ENCODE data around the gene A1CF.
"Not testable (repeated sequence)": the region's sequence is repeated elsewhere in the genome, so short reads cannot be mapped to it uniquely, and the experiment has no call there.

A1CF gene

DNA sequence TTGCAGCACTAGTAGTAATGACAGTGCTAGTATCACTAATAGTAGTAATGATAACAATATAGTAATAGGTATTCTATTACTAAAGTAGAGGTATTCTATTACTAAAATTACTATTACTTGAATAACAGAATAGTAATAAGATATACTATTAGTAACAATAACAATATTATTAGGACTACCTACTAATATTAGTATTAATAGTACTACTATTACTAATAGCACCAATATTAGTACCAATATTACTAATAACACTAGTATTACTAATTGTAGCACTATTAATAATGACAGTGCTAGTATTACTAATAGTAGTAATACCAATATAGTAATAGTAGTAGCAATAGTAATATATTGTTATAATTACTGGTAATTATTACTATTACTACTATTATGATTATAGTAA lies 24.1 kb downstream of the A1CF start:
- no peak for DNase-seq

DNA sequence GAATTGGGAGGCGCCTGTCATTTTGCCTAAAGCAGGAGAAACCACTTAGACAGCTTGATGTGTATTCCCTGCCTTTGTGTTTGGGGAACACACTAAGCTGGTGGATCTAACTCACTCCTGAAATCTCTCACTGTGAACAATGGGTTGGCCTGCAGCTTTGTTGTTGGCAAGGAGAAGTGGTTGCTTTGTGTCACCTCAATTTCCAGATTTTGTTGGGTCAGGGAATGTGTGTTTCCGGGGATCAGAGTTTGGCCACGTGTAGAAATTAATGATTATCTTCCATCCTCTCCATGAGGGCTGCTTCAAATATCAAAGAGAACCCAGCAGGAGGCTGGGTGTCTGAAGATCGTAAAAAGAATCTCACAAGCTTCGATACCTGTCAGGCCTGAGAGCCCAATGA lies 27.8 kb downstream of the A1CF start:
- no peak for DNase-seq

DNA sequence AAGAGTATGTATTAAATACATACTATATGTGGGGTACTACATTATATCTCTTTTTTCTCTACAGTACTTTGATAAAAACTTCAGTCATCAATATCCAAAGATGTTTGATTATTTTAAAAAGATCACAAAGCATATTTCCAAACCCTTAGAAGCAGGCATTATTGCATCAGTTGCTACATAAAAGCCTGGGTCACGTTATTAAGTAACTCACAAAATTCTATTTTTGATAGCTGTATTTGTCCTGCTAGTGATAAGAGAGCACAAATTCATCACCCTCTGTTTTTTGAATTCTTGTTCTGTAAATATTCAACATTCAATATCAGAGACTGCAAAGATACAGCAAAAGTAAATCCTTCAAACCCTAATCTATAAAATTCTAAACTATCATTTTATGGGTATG lies 30.0 kb downstream of the A1CF start:
- DNase-seq = no peak

DNA sequence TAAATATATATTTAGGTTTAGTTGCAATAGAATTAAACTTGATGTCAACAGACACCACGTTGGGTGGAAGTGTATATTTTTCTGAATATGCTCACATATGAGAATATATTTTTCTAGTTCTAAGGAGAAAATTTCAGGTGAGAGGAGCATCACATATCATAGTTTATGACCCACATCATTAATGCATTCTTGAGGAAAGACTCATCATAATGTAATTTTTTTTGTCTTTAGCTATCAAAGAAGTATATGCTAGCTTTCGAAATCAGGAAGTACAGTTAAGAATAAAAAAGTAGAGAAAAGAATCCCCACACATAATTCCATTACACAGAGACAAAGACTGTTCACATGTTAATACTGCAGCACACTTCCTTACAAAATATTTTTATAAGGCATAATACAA lies 30.4 kb downstream of the A1CF start:
- no peak for DNase-seq

DNA sequence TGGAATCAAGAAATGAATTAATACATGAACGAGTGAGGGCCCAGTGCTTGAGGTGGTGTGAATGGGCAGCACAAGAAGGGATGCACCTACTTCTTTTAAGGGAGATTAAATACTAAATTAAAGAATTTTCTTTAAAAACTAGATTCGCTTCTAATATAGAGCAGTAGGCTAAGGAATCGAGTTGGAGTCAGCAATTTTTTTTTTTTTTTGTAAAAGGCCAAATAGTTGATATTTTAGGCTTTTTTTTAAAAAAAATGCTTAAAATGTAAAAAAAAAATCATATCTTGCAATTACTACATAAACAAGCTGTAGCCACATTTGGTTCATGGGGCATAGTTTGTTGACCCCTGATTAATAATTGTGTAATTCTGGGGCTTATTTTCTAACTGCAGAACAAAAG lies 31.9 kb downstream of the A1CF start:
- DNase-seq = no peak

DNA sequence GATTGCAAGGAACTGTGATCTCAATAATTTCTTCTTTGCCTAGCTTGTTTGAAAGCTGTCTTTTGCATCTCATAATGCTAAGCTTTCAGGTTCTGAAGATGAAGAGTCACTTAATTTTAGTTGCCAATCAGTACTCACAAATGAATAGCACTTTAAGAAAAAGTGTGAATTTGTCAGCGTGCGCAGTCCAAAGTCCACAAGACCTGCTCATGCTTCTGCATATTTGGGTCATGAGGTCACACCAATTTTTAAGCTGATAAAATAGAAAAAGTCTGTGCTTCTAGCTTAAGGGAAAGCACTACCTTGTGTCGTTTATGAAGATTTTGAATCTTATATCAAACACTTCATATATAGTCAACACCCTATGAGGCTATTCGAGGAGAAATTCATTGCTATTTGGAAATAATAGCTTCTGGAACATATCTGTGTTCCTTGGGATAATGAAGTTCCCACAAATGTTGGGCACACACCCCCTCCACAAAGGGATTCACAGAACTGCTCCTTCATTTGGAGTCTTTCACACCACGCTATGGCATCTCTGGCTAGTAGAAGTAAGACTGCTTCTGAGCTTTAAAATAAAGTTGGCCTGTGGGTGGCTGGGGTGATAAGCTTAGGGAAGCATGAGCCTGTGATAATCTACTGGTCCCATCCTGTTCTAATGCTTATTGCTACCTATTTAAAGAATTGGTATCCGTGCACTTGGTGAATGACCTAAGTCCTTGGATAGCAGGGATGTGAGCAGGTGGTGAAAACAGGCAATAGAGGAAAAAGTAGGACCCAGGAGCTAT lies 33.3 kb downstream of the A1CF start:
- DNase-seq = no peak

DNA sequence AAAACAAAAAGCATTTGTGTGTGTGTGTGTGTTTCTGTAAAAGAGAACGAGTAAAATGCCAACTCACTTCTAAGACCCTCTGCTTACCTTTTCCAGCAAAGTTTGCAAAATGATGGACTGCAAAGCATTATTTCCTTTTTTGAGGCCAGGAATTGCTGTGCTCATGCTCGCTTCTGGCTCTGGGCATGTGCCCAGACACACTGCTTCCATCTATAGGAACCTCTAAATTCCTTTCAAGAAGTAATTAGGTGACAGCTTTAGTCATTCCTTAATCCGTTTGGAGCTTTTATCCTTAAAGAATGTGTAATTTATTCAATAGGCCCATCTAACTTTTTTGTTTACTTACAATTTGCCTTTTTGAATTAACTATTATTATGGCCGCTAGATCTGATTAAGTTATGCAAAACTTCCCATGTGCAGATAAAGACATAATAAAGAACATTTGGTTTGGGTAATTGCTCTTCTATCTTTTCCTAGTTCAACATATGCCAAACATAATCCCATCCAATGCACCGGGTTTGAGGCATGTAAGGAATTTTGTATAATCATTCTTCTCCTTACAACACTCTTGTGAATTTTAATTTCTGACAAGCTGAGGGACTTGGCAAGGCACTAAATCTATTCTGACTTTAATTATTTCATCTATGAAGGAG lies 34.7 kb downstream of the A1CF start:
- DNase-seq = no peak

DNA sequence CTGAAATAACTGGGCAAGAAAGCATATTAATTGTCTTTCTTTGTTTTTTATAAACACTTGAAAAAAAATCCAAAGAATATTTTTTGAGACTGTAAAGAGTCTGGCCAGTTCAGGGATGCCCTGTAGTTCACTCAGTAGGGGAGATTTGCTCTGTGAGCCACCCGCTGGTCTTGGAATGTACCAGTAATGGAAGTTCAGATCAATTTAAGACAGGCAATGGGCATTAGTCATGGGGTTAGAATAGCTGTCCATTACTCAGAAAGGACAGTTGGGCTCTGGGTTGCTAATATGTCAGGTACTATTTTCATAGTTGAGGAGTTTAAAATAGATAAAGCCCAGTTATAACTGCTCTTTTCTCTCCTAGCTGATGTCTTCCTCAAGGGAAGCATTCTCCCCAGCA lies 38.7 kb downstream of the A1CF start:
- no peak for DNase-seq

DNA sequence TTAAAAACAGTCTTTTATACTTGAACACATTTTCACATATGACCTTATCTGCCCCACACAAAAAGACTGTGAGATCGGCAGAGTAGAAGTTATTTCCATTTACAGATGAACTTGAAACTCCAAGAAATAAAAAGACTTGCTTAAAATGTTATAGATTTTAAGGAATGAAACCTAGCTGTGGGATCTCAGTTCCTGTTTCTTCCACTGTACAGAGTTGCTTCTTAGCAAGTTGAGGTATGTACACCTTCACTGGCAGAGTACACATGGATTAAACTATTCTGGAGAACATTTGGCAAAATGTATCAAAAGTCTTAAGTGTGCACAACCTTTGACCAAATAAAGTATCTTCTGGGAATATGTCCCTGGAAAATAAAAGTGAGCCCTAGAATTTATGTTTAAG lies 48.3 kb downstream of the A1CF start:
- DNase-seq = no peak

DNA sequence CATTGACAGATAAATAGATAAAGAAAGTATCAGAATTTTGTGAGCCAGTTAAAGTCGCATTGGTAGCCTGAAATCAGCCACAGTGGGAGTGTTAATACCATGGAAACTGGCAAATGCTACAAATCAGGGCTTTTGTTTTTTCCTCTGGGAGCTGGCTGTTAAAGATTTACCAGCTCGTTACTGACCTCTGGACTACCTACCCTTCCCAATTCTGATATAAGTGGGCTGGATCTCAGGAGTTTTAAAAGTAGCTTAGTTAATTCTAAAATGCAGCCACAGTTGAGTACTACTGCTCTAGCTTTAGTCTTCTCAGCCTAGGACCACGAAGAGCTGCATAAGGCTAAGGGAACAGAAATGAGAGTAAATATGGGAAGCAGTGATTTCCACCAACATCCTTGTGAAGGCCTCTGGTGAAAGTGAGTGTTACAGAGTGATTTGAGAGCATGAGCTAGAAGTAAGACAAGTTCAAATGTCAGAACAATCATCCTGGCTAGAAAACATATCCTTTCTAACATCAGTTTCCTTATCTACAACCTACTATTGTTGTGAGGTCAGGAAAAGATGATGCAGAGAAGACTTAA lies 53.2 kb downstream of the A1CF start:
- DNase-seq = no peak

DNA sequence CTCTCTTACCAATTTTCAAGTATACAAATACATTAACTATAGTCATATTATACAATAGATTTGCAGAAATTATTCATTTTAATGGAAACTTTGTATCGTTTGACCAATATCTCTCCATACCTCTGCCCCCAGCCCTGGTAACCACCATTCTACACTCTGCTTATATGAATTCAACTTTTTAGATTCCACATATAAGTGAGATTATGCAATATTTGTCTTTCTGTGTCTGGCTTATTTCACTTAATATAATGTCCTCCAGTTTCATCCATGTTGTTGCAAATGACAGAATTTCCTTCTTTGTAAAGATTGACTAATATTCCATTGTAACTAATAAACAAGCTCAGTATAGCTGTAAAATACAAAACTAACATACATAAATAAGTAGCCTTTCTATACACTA lies 55.4 kb downstream of the A1CF start:
- no peak for DNase-seq

DNA sequence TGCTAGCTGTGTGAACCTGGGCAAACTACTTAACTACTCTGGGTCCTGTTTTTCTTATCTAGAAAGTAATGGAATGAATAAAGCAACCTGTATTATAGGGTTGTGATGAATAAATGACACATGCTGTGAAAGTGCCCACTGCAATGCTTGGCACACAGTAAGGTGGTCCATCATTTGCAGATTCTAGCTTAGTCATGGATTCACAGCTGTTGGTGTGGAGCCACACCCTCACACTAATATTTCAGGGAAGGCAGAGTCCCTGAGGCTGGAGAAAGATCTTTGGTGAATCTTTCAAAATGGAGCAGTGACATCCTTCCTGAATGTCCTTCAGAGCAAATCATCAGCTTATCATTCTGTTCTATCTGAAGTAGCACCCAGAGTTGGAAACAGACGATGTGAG lies 60.6 kb downstream of the A1CF start:
- no peak for DNase-seq

DNA sequence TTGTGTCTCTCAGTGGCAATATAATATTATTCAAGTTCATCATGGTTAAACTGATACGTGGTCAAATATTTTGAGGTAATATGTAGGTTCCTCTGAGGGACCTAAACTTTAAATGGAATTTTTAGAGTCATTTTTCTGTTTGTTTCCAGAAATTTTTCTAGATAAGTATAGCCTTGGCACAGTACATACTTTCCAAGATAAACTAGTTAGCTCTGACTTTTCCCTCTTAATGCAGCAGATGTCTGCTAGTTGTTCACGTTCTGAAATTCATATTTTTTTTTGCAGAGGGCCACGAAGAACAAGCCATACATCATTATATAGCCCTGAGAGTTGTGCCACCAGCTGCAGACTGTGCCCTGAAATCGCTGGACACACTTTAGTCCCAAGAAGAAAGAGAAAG lies 61.6 kb downstream of the A1CF start:
- DNase-seq = no peak

DNA sequence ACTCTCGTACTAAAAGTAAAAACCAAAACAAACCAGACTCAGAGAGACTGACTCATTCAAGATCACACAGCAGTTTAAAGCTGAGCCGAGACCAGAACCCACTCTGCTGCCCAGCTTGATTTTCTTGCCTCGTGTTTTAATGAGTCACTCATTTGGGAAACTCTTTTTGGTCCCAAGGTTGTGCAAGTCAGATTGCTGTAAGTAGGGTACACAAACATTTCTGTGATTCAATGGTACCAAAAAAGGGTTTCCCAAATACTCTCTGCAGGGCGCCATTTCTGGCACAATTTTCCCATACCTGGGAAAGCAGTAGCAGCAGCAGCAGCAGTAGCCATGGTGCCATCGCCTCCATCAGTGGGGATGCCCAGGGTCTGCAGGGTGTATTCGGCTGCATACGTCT lies 75.8 kb downstream of the A1CF start:
- no peak for DNase-seq

DNA sequence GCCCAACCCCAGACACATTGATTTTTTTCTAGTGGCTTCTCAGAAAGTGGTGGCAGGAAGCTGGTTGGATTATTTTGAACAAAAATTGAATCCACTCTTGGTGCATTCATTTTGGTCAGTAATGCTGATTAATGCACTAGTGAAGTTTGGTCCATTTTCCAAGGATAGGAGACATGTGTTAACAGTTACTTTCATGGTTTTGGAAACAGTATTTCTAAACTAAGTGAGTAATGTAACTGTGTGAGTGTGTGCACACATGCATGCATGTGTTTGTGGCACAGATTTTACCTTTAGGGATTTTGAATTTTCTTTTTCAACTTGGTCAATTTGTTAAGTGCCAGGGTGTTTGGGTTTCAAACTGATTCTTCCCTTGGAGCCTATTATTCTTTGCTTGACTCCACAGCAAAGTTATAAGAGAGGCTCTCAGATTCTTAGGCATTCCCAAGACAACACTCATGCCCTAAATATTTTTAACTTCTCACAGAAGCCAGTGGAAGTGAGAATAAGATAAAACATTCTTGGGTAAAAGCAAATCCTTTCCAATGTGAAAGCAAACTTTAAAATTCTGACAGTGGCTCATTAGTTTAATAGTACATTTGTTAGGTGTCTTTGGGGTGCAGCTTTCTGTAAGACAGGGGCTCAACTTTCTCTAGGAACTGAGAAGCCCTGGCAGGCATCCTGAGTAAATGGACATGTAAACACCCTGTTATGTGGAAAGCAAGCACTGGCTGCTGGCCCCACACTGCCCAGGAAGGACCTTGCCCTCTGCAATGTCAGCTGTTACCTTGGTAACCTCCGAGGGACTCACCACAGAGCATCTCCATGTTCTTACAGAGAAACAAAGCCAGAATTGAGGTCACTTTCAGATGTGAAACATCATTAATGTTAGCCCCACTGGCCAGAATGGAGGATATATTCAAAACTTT lies 77.3 kb downstream of the A1CF start:
- DNase-seq = no peak

DNA sequence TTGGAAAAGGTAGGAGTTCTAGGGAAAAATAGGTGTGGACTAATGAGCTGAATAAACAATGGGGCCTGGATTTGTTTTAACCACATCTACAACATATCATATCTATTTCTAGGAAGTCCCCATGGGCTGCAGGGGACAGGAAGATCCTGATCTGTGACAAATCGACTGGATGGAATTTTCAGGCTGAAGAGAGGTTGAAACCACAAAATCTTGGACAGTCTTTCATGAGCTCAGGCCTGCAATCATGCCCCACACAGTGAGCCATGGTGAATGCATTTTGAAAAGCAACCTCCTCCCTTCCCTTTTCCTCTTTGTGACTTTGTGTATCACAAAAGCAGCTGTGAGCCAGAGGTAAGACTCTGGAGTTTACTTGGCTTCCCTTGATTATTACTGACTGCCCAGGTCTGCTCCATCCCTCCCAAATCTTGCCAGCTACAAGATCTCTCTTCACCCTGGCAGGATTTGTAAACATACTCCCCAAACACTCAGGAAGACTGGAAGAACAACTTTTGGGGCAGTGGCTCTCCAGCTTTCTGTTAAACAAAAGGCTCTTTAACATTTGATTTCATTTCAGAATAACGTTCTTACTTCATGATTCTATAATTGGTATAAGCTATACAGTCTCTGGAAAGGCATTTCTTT lies 79.3 kb downstream of the A1CF start:
- no peak for DNase-seq

DNA sequence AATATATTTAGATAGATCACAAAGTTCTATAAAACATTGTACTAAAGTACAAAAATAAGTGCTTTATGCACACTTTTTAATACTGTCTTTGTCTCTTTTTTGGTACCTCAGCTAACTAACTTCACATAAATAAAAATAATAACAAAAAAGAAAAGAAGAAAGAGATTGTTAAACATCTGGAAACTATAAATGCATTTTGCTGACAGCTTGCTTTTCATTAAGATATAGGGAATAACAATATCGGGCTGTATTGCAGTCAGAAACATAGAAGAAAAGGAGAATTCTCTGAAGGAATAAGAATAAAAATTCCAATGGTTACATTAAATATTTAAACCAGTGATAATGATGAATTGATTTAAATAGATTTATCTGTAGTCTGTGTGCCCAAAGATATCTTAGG lies 85.8 kb downstream of the A1CF start:
- DNase-seq = no peak

DNA sequence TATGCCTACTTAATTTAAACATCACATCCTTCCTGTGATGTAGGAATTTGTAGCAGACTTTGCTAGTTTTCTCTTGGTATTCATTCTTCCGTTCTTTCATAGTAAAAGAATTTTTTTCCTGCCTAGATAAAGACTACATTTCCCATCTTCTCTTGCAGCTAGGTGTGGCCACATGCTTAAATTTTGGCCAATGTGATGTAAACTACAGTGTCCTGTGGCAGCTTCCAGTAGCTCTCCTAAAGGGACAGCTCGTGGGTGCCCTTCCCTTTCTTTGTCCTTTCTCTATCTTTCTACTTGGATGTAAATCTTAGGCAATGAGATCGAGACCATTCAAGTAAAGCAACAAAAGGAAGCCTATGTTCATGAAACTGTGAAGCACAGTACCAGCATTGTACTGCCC lies 87.1 kb downstream of the A1CF start:
- DNase-seq = no peak

DNA sequence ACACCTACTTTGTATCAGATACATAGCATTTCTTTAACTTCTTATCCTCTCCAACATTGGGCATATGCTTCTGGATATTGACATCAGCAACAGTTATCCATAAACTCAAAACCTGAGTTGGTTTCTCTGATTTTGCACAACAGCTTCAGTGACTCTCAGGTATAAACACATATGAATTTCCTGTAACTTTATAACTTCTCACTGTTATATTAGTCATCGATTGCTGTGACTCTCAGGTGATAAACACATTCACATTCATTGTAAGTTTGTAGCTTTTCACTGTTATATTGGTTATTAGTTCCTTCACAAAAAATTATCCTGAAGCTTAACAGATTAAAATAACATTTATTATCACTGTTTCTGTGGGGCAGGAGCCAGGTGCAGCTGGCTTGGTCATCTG lies 88.7 kb downstream of the A1CF start:
- no peak for DNase-seq

DNA sequence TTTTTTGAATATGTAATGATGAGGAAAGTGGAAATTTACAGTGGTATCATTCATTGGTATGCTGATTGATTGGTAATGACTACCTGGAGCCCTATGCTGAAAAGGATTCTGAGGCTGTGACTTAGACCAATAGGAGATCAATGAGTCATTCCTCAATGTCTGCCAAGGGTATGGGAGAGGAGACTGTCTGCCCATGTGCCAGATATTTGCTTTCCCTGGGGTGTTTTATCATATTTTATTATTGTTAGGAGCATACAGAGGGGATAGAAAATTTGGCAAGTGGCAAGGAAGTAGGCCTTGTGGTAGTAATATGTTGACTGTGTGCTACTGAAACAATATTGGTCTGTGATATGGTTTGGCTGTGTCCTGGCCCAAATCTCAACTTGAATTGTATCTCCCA lies 90.9 kb downstream of the A1CF start:
- DNase-seq = no peak

DNA sequence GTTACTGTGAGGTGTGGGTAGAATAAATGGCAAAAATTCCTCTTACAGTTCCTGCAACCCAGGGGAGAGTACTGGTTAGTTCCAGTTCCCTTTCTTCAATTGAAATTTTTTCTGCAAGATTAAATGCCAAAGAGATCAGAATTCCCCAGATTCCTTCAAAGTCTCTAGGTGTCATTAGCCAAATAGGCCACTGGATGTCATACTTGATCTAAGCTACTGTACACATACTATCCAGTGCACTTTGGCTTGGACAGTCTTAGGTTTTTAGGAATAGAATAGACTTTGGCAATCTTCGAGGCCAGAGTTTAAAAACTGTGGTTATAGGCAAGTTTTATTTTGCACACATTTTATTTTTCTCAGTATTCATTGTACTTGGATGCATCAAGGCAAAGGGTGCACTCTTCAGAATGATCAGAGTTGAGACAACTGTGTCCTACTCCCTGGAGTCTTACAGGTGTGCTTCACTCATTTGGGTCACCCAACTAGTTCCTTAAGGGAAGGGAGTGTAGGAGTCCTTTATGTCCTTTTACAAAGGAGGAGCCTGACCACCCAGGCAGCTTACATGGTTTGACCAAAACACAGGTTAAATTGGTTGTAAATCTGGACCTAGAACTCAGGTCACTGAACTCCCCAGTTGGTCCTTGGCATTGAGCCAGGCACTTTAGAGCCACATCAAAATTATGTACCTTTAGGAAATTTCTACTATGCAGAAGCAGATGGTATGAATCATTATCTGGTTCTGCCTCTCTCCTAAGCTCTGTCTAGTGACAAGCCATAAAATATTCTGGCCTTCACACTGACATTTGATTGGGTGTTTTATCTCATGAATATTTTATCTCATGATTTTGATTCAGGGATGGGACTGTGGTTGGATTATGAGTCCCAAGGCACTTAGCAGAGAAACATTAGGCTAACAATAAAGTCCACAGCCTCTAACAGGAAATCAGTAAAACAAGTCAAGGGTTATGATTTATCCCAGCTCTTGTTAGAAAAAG lies 96.2 kb downstream of the A1CF start:
- no peak for DNase-seq

DNA sequence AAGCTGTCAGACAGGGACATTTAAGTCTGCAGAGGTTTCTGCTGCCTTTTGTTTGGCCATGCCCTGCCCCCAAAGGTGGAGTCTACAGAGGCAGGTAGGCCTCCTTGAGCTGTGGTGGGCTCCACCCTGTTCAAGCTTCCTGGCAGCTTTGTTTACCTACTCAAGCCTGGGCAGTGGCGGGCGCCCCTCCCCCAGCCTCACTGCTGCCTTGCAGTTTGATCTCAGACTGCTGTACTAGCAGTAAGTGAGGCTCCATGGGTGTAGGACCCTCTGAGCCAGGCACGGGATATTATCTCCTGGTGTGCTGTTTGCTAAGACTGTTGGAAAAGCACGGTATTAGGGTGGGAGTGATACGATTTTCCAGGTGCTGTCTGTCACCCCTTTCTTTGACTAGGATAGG lies 97.5 kb downstream of the A1CF start:
- DNase-seq = not testable (repeated sequence)

Measured in NCI-H1048 (cell line).